Heart right ventricle (tissue), 16 donors: ENCODE data around the gene SLC12A8. TPM values are rescaled to one million over a fixed set of nuclear protein-coding genes. Genes with fewer than 3 reads are reported as not detected.

ENCODE experiments used
- ATAC-seq, 8 donors: fragments of 200-7000 bp; cut with Tn5 transposase; one replicate each; pipeline ENCODE4 v1.9.1; 2020; ENCODE audit warnings: mild to moderate bottlenecking in 8 of 8, moderate library complexity in 8 of 8, moderate number of reproducible peaks in 1 of 8
- DNase-seq, 2 donors: peaks; one replicate each; pipeline ENCODE4 v3.0.0-alpha.2; 2020
- H3K27ac ChIP-seq, 10 donors: fragments of 200-600 bp; sonication (generic) in 2 of 10; one replicate each; pipeline versions ENCODE4 v1.5.0 to v1.8.0; 2020 to 2022; ENCODE audit warnings: mild to moderate bottlenecking in 3 of 10
- H3K27me3 ChIP-seq, 7 donors: fragments of 200-600 bp; one replicate each; pipeline ENCODE4 v1.8.0; 2021 to 2022; ENCODE audit warnings: mild to moderate bottlenecking in 2 of 7
- H3K36me3 ChIP-seq, 9 donors: fragments of 200-600 bp; sonication (generic) in 1 of 9; one replicate each; pipeline versions ENCODE4 v1.5.0 to v1.8.0; 2020 to 2022; ENCODE audit warnings: mild to moderate bottlenecking in 2 of 9
- H3K4me1 ChIP-seq, 9 donors: fragments of 200-600 bp; sonication (generic) in 1 of 9; one replicate each; pipeline versions ENCODE4 v1.5.0 to v1.8.0; 2020 to 2022; ENCODE audit warnings: mild to moderate bottlenecking in 4 of 9
- H3K4me3 ChIP-seq, 10 donors: fragments of 200-600 bp; sonication (generic) in 2 of 10; one replicate each; pipeline versions ENCODE4 v1.5.0 to v1.8.0; 2020 to 2022; ENCODE audit warnings: mild to moderate bottlenecking in 7 of 10, moderate library complexity in 2 of 10
- H3K9me3 ChIP-seq, 11 donors: fragments of 200-600 bp in 10 of 11; sonication (generic) in 2 of 11; one replicate each; pipeline versions ENCODE4 v1.5.0 to v1.8.0; 2013 to 2022; ENCODE audit warnings: mild to moderate bottlenecking in 2 of 11, control low read depth in 1 of 11, moderate library complexity in 1 of 11
- CTCF ChIP-seq, 9 donors: fragments of 200-600 bp; sonication (generic) in 2 of 9; IDR thresholded peaks; one replicate each; pipeline versions ENCODE4 v1.5.0 to v1.8.0; 2021 to 2022; ENCODE audit warnings: antibody characterized with exemption in 9 of 9, mild to moderate bottlenecking in 5 of 9, moderate library complexity in 1 of 9
- WGBS, 2 donors: extraction: QIAGEN DNeasy Blood & Tissue Kit; methylation state at CpG; one replicate each; pipeline ENCODE4 v1.1.7; 2013; ENCODE audit warnings: inconsistent platforms in 1 of 2; 5-methylcytosine and 5-hydroxymethylcytosine counted together
- intact Hi-C, 10 donors: fragments of 100-400 bp; cut with DNase I; formaldehyde crosslinking; loops; one replicate each; pipeline versions ENCODE4 v1.11.1 to v1.14.2; 2022
- polyA plus RNA-seq, 2 donors: library from polyadenylated mRNA; stranded (reverse); fragments of 200-250 nt; gene quantifications; one replicate each; pipeline ENCODE4 v1.2.3, GENCODE V29; 2013
- total RNA-seq, 10 donors: library from RNA; stranded (reverse); fragmentation: NEBNext Ultra II Directional in 3 of 10; extraction: Animal tissue kit (Norgen Biotek cat#: 25700) in 3 of 10; gene quantifications; one replicate each; pipeline versions ENCODE4 v1.2.1 to v1.2.4, GENCODE V29; 2021 to 2023
- donor health status: Arrhythmogenic right ventricular cardiomyopathy.
- donor health status: ischemic (EF 13 %, LVEDD 7.1; RV severe dilation, severe dysfunction).
- donor health status: healthy with polysubstance abuse.
- donor health status: DM: no; HTN: yes; CAD: no.
- donor health status: DM: no; HTN: no; CAD: no.
- donor health status: ischemic (EF 25% LVEDD 6.9; RV normal size, moderate dysfunction).
- donor health status: ischemic (EF 25% LVEDD 5.7; RV mildly dilated, moderate dysfunction).
- donor health status: healthy.
- donor health status: DM: yes; HTN: yes; CAD: no.
- donor health status: Ischemic cardiomyopathy.
- donor health status: ischemic (EF 35%, LVEDD 5.7; RV mildly dilated, moderate dysfunction).
- donor health status: nonischemic (EF 11% LVEDD 7.7; RV severe dilation, severe dysfunction).
- donor health status: DM: yes; HTN: yes; CAD: no.
- donor health status: PGD.
- donor health status: ischemic (EF 29% LVEDD 5.4; RV normal size, mild dysfunction).
- donor health status: nonischemic (EF 23%, LVEDD 6.1; RV moderate dilation, normal function).

Gene SLC12A8
- total and polyA plus RNA-seq, 12 donors, result 0.09 to 0.88 (median 0.40) TPM; not detected in 1

GRCh38 chr3:125123451-125124305 is 88.9 kb downstream of the SLC12A8 start:
- ATAC-seq (no peak), DNase-seq (no peak)
- H3K9me3 ChIP-seq, result no peaks in the 10 kb centered on the region
- TF ChIP-seq CTCF (IDR thresholded peaks at IDR 0.05), result no peak
- H3K27ac ChIP-seq, result no peak overlapping the region
- no peaks in the 10 kb centered on the region for H3K27me3 ChIP-seq
- 82 to 89% methylated on average over 10 of the region's 10 CpGs for WGBS, 2 donors
- no peak overlapping the region for H3K4me3 ChIP-seq
- H3K36me3 ChIP-seq, result no peaks in the 10 kb centered on the region
- intact Hi-C loops, result no loop called here
- peaks cover 0 to 57% (median 7%) of the 10 kb centered on the region in 9 donors for H3K4me1 ChIP-seq

DNA sequence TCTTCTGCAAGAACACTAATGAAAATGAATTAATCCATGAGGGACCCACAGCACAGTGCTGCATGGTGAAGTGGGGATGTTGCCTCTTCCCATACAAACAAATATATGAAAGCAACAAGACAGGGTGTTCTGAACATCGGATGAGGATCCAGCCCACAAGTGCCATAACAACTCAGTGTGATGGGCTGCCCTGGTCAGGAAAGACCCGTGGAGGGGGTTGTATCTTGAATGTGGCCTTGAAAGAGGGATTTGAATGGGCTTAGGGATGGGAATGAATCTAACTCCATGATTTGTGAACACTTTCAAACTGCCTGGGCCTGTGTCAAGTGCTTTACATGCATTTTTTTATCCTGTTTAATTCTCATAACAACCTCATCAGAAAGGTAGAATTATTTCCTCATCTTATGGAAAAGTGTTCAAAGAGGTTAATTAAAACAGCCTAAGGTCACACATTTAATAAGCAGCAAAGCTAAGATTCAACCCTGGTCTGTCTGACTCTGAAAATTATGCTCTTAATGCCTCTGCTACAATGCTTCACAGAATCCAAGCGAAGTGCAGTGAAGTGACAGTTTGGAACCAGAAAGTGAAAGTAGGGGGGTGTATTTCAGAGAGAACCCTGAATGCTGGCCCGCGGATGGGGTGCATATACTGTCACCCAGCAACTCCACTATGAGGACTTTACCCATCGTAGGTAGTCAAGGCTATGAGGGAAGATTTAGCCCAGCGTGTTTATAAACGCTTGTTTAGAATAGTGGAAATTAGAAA is 91.1 kb downstream of the SLC12A8 start:
- no peaks in the 10 kb centered on the region for H3K36me3 ChIP-seq
- H3K4me1 ChIP-seq, result peaks cover 5 to 67% (median 21%) of the 10 kb centered on the region in 9 donors
- no peak overlapping the region for H3K4me3 ChIP-seq
- H3K9me3 ChIP-seq, result no peaks in the 10 kb centered on the region
- intact Hi-C loops, result no loop called here
- WGBS, 2 donors, result 88 to 89% methylated on average over 8 of the region's 8 CpGs
- peak overlapping the region in 1 of 10 donors; percentile 26 for H3K27ac ChIP-seq
- TF ChIP-seq CTCF (IDR thresholded peaks at IDR 0.05), result no peak
- no peaks in the 10 kb centered on the region for H3K27me3 ChIP-seq
- DNase-seq (no peak), ATAC-seq (no peak)

DNA sequence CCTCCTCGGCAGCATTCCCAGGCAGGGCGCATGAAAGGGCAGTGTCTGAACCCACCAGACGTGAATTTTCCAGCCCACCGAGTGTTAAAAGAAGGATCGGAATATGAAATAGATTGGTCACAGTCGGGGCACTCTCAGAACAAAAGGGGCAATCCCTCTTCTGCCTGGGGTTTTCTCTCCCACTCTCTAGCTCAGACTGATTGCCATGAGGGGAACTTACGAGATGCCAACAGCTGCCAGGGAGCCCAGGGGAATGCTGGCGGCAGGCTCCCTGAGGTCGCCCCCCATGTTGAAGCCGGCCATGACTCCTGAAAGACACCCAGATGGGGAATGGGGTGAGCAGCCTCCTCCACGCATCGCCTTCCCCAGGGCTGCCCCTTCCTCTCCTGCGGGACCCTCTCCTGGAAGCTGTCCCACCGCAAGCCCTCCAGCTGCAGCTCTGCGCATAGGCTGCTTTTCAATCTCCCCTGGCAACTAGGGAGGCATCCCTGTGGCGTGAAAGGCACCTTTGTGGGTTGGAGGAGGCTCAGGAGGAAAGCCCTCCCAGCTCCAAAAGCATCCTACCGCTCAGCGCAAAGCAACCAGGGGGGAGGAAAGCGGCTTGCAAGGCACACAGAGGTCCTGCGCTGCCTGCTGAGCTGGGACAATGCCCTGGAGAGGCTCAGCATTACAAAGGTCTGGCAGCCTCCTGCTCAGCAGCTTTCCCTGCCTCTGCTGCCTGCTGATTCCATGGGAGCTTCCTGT is 92.0 kb downstream of the SLC12A8 start:
- DNase-seq (no peak), ATAC-seq (peak in 3 of 8 donors; percentile 24 to 36 (median 31))
- H3K4me3 ChIP-seq, result peak overlapping the region in 1 of 10 donors; percentile 18
- no peaks in the 10 kb centered on the region for H3K27me3 ChIP-seq
- peak overlapping the region in 1 of 10 donors; percentile 24 for H3K27ac ChIP-seq
- H3K9me3 ChIP-seq, result no peaks in the 10 kb centered on the region
- 52 to 63% methylated on average over 20 of the region's 20 CpGs for WGBS, 2 donors
- H3K4me1 ChIP-seq, result peaks cover 10 to 68% (median 30%) of the 10 kb centered on the region in 9 donors
- H3K36me3 ChIP-seq, result no peaks in the 10 kb centered on the region
- no peak for TF ChIP-seq CTCF (IDR thresholded peaks at IDR 0.05)
- intact Hi-C loops, result no loop called here
